ENCODE measurements around the gene GUCA1A. TPM values are rescaled to one million over a fixed set of nuclear protein-coding genes. Genes with fewer than 3 reads are reported as not detected.

Gene GUCA1A
- polyA plus RNA-seq, 1 donor (not counting 4 experiments of a cell fraction or from before 2014, with no cell fraction given): not detected

GRCh38 chr6:42224222-42225028 lies 51.3 kb downstream of the GUCA1A start:
- H3K27ac ChIP-seq (ENCODE audit: control insufficient read depth, insufficient read depth, low read length): peak overlapping the region; percentile 95
- no peak for TF ChIP-seq EZH2 (IDR thresholded peaks at IDR 0.05; ENCODE audit: low read length)
- no peak for TF ChIP-seq CTCF (optimal IDR thresholded peaks at IDR 0.05 in 1 of 3, IDR thresholded peaks at IDR 0.05 in 1 of 3, conservative IDR thresholded peaks at IDR 0.05 in 1 of 3; ENCODE audit: extremely low read depth in 1 of 3, insufficient read depth in 2 of 3, low read length in 3 of 3)
- peaks cover 62% of the 10 kb centered on the region for H3K4me1 ChIP-seq (ENCODE audit: control insufficient read depth, extremely low read depth, insufficient read depth, low read length)
- H3K4me2 ChIP-seq (ENCODE audit: control insufficient read depth, extremely low read depth, insufficient read depth, low read depth, low read length): peak overlapping the region; percentile 74
- no peak overlapping the region for H2AFZ ChIP-seq (ENCODE audit: control insufficient read depth, low read length)
- no peaks in the 10 kb centered on the region for H3K27me3 ChIP-seq (ENCODE audit: control insufficient read depth, extremely low read depth, insufficient read depth, low read length)
- peak; percentile 94 for DNase-seq (ENCODE audit: low read depth, low spot score)
- peak; percentile 88 for FAIRE-seq
- dilution Hi-C loops (cut with MboI; ENCODE audit: extremely low pct_ligation_motif_present, low sequenced_read_pairs): no loop called here
- peak overlapping the region; percentile 74 for H3K9ac ChIP-seq (ENCODE audit: control insufficient read depth, extremely low read depth, insufficient read depth, low read length)
- H3K9me1 ChIP-seq (ENCODE audit: control insufficient read depth, extremely low read depth, insufficient read depth, low read length): no peaks in the 10 kb centered on the region
- no peaks in the 10 kb centered on the region for H3K79me2 ChIP-seq (ENCODE audit: control insufficient read depth, insufficient read depth, low read length)
- H4K20me1 ChIP-seq (ENCODE audit: control insufficient read depth, extremely low read depth, insufficient read depth, low read length): no peaks in the 10 kb centered on the region
- H3K36me3 ChIP-seq (ENCODE audit: control insufficient read depth in 2 of 2, extremely low read depth in 1 of 2, insufficient read depth in 2 of 2, low read length in 2 of 2): peaks cover 3 to 11% of the 10 kb centered on the region in 2 experiments
- H3K9me3 ChIP-seq (ENCODE audit: control insufficient read depth, low read depth, low read length): no peaks in the 10 kb centered on the region
- H3K4me3 ChIP-seq (ENCODE audit: control insufficient read depth in 2 of 3, extremely low read depth in 1 of 3, insufficient read depth in 2 of 3, low read depth in 1 of 3, low read length in 3 of 3): peak overlapping the region in 2 of 3 experiments; percentile 29 to 66

- dilution Hi-C loops (cut with MboI; ENCODE audit: extremely low pct_ligation_motif_present, low sequenced_read_pairs): no loop called here
- TF ChIP-seq EZH2 (IDR thresholded peaks at IDR 0.05; ENCODE audit: low read length) (no peak), CTCF (optimal IDR thresholded peaks at IDR 0.05 in 1 of 3, IDR thresholded peaks at IDR 0.05 in 1 of 3, conservative IDR thresholded peaks at IDR 0.05 in 1 of 3; ENCODE audit: extremely low read depth in 1 of 3, insufficient read depth in 2 of 3, low read length in 3 of 3) (no peak)
- H3K4me1 ChIP-seq (ENCODE audit: control insufficient read depth, extremely low read depth, insufficient read depth, low read length): peaks cover 62% of the 10 kb centered on the region
- DNase-seq (ENCODE audit: low read depth, low spot score) (no peak), FAIRE-seq (no peak)
- H2AFZ ChIP-seq (ENCODE audit: control insufficient read depth, low read length): no peak overlapping the region
- H3K4me2 ChIP-seq (ENCODE audit: control insufficient read depth, extremely low read depth, insufficient read depth, low read depth, low read length): peak overlapping the region; percentile 74
- H3K9ac ChIP-seq (ENCODE audit: control insufficient read depth, extremely low read depth, insufficient read depth, low read length): peak overlapping the region; percentile 74
- no peaks in the 10 kb centered on the region for H3K9me1 ChIP-seq (ENCODE audit: control insufficient read depth, extremely low read depth, insufficient read depth, low read length)
- H3K27me3 ChIP-seq (ENCODE audit: control insufficient read depth, extremely low read depth, insufficient read depth, low read length): no peaks in the 10 kb centered on the region
- peaks cover 3 to 11% of the 10 kb centered on the region in 2 experiments for H3K36me3 ChIP-seq (ENCODE audit: control insufficient read depth in 2 of 2, extremely low read depth in 1 of 2, insufficient read depth in 2 of 2, low read length in 2 of 2)
- no peaks in the 10 kb centered on the region for H4K20me1 ChIP-seq (ENCODE audit: control insufficient read depth, extremely low read depth, insufficient read depth, low read length)
- no peaks in the 10 kb centered on the region for H3K9me3 ChIP-seq (ENCODE audit: control insufficient read depth, low read depth, low read length)
- no peaks in the 10 kb centered on the region for H3K79me2 ChIP-seq (ENCODE audit: control insufficient read depth, insufficient read depth, low read length)
- peak overlapping the region in 2 of 3 experiments; percentile 29 to 66 for H3K4me3 ChIP-seq (ENCODE audit: control insufficient read depth in 2 of 3, extremely low read depth in 1 of 3, insufficient read depth in 2 of 3, low read depth in 1 of 3, low read length in 3 of 3)
- peak overlapping the region; percentile 95 for H3K27ac ChIP-seq (ENCODE audit: control insufficient read depth, insufficient read depth, low read length)
Measured at GRCh38 chr6:42225029-42225339, 51.8 kb downstream of the GUCA1A start.

All from keratinocyte (primary cell).